ENCODE results near the gene KCNMA1.

KCNMA1 gene

DNA sequence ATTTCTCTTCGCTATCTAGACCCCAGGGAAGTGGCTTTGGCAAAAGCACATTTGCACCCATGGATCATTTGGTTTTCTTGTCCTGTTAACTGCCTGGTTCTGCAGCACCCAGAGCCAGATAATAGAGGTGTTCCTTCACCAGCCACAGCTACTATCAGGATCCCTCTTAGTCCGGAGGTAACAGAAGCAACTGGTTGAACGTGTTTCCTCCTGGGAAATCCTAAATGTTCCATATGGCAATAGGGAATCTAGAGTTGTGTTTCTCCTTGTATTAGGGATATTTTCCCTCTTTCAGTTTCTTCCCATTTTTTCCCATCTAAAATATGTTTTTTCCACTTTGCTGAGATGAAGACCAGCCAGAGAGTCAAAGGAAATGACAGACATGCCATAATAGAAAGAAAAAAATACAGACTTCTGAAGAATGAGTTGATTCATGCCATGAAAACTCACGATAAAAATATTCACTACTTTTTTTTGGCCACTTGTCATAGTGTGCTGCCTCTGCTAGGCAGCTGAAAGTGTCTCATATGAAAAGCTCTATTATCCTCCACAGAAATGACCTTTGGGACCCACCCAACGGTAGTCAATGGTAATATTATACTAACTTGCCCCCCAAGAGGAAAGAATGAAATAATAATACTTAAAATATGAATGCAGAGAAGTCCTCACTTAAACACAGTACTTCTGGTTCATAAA is 472.8 kb downstream of the KCNMA1 start:
- no peak for DNase-seq

DNA sequence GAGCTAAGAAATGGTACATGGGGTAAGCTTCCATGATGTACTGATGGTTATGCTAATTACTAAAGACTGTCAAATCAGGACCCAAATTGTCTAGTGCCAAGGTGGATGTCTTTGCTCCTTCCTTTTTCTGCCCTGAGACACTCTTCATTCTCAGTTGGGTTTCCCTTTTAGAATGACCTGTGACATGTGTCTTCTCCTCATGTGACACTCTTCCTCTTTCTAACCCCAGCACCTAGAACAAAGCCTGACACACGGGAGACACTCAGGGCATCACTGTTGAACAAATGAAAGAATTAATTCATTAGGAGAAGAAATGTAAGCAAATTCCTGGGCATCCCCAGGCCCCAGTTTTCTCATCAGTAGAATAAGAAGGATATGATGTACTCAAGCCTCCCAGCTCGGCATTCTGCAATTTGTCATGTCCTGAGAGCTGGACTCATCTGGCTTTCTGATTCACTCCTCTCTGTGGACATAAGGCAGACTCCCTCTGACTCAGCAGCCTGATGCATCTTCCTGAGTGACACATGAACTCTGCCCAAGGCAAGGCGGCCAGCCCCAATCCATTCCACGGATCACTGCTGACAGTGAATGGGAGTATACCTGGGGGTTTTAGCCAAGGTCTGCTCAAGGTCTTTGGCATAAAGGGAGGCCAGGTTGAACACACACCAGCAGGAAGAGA is 473.8 kb downstream of the KCNMA1 start:
- DNase-seq = no peak

DNA sequence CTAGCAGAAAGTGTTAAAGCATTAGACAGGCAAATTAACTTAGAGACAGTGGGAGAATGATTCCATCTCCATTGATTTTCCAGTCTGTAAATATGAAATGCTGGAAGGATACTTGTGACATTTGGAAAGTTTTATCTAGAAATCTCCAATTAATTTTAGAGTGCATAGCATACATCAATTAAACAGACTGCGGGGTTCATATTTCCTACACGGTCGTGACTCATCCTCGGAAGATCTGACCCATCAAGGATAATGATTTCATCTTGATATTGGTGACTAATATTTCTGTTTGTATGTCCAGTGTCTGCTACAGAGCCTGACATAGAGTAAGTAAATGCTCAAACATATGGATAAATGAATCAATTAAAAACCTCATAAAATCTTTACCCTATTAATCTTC is 474.9 kb downstream of the KCNMA1 start:
- DNase-seq = no peak

DNA sequence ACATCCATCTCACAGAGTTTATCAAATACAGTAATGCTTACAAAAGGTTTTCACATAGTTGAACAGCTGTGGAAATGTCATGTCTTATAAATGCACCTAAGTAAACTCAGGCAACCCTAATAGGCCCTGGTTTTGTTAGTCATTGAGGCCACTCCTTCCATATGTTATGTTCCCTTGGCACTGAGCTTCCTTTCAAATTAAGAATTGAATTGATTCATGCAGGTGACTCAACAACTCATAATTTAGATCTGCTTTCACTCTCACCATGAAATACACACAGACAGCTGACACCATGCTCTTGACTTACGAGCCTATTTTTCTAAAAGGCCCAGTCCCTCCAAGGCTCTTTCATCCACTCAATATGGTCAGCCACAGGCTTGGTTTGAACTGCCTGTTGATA is 476.9 kb downstream of the KCNMA1 start:
- DNase-seq = no peak

DNA sequence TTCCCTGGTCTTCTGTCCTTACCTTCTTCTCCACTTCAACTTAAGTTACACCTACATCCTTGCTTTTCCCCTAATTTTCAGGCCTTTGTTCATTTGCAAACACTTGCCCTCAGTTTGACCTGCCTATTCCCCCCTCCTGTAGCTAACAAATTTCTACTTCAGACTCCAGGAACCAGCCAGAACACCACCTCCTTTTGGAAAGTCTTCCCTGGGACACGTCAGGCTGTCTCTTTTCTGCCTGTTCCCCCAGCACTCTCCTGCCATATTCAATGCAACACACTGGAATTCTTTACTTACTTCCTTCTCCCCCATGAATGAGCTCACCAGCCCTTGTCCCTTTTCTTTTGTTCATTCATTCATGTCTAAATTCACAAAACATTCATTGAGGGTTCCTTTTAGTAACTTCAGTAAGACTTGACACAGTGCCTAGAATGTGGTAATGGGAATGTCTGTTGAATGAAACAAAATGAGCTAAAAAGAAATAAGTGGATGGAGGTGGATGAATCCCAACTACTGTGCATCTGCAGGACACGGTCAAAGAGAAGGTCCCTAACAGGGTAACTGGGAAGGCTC is 478.0 kb downstream of the KCNMA1 start:
- no peak for DNase-seq

DNA sequence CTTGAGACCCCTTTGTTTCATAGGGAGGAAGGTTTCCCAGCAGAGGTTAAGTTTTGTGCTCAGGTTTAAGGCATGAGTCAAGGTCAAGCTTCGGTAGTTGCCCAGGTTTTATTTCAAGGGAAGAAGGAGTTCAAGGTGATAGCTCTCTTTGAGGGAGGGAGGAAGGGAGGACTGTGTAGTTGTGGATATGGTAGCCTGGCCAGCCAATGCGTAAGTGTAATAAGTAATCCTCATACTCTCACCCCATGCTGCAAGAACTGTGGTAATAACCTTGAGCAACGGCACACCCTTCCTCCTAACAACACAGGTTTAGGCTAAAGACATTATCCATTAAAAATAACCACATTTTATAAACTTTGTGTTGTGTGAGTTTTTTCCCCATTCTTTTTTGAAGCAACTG is 478.9 kb downstream of the KCNMA1 start:
- no peak for DNase-seq

DNA sequence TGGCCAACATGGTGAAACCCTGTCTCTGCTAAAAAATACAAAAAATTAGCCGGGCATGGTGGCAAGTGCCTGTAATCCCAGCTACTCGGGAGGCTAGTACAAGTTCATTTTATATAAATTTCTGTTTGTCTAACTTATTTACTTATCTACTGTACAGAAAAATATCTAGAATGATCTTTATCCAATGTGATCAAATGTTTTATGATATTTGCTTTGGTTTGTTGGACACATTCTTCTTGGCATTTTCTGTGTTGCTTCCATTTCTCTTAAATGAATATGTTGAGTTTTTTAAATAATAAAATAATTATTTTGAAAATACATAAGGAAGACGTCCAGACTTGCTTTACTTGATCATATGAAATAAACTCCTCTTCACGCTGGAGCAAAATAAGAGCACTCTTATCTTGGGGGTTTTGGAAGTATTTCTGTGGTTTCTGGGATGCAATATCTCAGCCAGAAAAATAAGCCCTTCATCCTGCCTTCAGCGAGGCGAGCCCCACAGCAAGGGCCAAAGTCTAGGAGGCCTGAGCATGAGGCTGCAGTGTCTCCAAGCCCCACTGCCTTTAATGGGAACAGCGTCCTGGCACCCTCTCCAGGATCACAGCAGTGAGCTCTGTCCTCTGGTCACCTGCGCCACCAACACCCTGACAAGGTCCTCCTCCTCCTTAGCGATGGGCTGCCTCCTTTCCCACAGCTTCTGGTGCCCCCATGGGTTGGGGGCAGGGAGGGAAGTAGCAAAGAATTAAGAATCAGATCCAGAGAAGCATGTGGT is 480.2 kb downstream of the KCNMA1 start:
- no peak for DNase-seq

DNA sequence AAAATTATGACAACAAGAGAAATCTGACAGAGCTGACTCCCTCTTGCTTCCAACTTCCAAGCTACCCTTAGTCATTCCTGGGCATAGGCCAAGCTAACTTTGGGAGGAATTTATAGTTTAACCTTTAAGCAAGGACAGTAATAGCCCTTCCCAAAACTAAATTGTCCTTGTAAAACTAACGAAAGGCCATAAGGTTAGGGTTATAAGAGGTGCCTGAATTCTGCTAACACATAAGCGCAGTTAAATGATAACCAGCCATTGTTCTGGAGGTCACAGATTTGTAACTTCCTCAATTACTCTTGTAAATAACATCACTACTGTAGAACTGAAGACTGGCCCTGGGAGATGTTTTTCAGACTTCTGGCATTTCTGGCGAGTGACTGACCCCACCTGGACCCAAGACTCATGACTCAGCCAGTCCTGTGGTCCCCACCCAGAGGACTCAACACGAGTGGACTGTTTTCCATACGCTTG is 481.2 kb downstream of the KCNMA1 start:
- DNase-seq = no peak

DNA sequence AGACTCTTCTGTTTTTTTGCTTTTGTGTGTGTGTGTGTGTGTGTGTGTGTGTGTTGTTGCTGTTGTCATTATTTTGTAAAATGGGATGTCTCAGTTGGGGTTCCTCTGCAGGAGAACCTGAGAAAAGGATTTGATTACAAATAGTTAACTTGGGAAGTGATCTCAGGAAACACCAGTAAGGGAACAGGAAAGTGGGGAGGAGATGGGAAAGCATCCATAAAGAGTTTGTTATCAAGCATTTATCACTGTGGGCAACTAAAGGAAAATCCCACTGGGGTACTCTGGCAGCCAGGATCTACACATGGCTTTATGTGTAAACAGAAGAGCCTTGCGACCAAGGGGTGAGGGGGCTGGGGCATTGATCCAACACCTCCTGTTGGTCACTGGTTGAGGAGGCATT is 485.4 kb downstream of the KCNMA1 start:
- DNase-seq = no peak

DNA sequence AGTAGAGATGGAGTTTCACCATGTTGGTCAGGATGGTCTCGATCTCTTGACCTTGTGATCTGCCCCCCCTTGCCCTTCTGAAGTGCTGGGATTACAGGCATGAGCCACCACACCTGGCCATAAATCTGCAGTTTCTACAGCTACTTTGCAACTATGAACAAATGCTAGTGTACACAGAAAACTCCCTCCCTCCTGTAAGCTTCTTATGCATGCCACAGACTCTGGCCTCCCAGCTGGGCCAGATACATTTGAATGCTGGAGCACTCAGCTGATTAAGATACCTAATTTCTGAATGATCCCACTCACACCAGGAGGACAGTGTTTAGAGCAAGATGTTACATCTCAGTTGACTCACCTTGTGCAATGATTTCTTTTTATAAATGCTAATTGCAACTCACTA is 486.2 kb downstream of the KCNMA1 start:
- DNase-seq = no peak

DNA sequence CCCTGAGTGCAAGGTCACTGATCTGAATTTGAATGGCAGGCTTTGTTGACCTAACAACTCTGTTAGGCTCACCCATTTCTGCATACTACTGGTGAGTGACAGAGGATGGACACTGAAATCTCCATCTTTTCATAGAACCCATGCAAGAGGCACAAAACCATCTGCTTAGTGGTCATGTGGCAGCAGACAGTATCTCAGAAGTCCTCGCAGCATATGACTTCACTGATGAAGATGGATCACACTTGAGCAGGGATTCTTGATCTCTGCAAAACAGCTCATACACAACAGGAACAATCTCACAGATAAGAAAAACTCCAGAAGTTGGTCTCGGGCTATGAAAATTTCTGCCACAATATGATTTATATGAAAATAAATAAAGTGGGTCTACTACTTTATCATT is 487.9 kb downstream of the KCNMA1 start:
- DNase-seq = no peak

DNA sequence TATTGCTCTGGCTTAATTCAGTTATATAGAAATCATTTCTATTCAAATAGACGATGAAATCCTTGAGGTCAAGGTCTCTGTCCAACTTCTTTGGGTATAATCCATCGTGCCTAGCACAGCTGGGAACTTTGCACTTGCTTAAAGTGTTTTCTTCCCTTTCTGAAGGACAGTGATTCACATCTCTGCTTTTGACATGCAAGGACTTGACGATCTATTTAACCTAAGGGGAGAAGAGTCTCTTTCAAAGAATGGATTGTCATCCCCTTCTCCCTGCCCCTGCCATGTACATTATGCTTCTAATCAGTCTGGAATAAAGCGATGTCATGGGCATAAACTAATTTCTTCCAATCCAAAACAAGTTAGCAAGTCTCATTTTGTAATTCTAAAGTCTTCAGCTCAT is 488.6 kb downstream of the KCNMA1 start:
- no peak for DNase-seq

DNA sequence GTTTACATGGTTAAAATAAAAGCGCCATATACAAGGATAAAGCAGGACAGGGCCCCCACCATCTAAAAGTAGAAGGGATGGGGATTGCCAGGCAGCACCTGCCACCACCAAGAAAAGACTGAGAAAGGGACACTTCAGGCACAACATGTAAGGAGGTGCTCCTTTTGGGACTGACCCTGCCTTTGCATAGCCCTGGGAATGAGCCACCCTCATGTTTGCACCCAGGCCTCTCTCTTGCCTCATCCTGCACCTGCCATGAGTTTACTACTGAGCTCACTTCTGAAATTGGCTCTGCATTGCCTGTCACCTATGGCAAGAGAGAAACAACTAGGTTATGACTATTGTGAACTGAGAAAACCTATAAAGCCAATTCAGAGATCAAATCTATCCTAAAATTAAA is 489.7 kb downstream of the KCNMA1 start:
- no peak for DNase-seq

DNA sequence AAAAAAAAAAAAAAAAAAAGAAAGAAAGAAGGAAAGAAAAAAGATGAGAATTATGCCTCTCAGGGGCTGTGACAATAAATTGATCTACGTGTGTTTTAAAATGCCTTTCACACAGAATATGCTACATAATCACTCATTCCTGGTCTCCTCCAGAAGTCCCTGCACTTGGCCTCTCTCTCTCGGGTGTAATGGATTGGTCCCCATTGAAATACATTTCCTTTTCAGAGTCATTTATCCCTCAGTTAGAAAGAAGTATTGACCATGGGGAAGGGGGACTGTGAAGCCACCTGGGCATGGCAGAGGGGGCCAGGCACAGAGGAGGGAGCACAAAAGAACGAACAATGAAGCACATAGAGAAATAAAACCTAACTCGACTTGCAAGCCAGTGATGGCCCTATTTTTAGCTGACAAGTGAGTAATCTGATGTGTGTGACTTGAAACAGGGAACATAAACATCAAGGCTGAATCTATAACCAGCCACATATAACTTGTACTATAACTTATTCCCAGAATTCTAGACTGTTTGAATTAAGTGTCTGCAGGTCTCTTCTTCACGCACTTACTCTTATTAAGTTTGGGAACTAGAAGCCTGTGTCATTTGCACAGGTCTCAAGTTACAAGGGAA is 490.8 kb downstream of the KCNMA1 start:
- no peak for DNase-seq

DNA sequence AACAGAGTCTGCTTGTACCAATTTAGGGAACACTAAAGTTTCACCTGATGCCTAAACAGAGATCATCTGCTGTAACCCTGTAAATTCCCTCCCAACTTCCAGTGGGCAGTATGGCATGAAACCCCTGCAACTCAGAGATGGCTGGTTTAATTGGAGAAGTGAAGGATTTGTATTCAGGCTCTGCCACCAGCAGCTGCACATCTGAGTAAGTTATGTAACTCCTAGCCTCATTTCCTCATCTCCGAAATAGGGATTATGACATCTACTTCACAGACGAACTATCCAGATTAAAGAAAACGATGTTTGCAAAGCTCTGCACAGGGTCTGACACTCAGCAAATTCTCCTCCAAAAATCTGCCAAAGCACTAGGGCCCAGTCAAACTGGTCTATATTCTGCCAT is 493.0 kb downstream of the KCNMA1 start:
- no peak for DNase-seq

DNA sequence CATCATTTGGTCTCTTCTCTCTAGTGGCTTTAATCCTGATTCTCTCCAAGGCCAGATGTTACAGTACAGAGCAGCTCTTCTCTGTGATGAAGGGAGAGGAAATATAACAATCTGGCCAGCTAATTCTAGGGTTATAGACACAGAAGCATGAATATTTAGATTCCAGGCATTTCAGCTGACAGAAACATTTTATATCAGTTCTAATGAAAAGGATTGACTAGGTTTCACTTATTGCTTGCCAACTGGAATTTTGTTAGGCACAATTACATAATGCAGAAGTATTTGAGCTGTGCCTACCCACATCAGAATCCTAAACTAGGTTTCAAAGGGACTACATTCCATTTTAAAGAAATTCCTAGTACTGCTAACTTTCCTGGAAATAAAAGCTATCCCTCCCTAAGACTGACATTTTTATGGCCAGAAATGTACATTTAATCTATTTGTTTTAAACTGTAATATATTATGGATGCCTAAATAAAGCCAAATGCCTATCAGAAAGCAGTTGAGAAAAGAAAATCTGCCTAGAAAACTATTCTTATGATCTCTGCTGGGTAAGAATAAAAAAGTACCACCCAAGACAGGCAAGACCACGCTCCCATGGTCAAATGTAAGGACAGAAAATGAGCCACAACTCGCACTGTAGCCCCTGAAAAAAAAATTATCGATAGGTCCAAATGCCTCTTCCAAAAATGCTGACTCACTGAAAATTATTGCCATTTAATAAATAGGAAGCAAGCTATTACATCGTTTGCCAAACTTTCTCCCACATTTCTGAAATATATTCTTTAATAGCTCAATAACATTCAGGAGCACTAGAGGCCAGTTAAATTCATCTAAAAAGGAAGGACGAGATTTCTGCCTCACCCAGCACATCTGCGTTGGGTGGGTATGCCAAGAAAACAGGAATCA is 498.1 kb downstream of the KCNMA1 start:
- DNase-seq = no peak

DNA sequence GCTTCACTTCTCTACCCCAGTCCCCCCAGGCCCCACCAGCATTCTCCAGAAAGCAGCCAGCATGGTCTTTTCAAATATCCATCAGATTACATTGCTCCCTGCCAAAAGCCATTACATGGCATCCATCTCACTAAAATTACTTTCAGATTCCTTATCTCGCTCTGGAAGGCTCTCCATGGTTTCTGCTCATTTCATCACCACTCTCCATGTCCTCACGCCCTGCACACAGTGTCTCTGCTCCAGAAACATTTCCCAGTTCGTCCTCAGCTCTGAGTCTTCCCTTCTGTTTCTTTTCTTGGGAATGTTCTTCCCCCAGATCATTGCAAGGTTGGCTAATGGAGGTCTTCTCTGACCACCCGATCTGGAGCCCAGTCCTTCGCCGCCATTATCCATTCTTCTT is 499.1 kb downstream of the KCNMA1 start:
- DNase-seq = no peak

DNA sequence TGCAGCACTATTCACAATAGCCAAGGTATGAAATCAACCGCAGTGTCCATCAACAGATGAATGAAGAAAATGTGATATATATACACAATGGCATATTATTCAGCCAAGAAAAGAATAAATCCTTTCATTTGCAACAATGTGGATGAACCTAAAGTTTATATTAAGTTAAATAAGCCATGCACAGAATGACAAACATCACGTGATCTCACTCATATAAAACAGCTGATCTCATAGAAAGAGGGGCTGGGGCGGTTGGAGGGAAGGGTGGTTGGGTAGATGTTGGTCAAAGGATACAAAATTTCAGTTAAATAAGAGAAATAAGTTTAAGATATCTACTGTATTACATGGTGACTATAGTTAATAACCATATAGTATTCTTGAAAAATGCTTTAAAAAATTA is 502.1 kb downstream of the KCNMA1 start:
- DNase-seq = no peak

DNA sequence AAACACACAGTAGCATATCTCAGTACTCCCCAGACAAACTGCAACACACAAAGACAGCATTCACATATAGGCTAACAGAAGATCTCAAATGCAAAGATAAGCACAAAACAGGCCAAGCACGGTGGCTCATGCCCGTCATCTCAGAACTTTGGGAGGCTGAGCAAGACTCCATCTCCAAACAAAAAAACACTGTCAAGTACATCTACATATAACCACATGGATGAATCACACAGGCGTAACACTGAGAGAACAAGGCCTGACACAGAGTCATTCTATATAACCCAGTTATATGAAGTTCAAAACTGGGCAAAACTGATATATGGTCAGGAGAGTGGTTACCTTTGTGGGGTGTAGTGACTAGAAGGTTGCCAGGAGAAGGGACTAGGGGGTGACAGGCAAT is 506.4 kb downstream of the KCNMA1 start:
- DNase-seq = no peak

DNA sequence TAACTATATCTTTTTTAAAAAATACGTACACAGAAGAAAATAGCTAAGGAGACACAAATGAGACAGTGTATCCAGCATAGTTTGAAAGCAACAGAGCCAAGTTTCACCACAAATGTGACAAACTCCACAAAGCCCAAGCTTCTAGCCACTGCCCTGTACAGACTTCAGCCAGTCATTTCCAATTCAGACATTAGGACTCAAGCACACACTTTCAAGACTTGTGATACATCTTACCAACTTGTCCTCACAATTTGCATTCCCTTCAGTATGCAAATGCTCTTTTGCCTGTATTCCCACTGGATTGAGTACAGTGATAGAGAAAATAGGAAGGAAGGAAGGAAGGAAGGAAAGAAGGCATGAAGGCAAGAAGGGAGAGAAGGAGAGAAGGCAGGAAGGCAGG is 510.4 kb downstream of the KCNMA1 start:
- no peak for DNase-seq

DNA sequence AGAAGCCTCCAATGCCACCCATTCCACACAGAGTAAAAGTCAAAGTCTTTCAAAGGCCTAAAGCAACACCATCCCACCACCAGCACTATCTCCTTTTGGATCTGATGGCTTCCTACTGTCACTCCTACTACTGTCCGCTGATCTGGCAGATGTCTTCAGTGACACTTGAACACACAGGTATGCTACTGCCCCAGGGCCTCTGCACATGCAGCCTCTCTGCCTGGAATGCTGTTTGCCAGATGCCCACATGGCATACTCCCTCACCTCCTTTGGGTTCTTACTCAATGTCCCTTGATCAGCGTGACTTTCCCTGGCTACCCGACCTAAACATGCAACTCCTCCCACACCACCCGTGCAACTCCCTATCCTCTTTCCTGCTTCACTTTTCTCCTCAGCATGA is 512.4 kb downstream of the KCNMA1 start:
- no peak for DNase-seq

DNA sequence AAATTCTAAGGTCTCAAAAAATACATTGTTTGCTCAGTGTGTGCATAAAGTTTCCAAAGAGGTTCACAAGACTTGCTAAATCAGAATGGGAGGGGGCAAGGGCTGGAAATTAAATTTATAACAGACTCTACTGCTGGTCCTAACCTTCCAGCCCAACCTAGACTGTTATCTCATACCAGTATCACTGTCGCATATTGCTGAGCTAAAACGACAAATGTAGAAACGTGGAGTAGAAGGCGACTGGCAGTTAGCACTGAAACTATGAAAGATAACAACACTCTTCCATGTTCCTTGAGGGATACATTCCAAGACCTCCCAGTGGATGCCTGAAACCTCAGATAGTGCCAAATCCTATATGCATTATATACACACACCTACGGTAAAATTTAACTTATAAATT is 514.3 kb downstream of the KCNMA1 start:
- DNase-seq = no peak

Data from left hindlimb (tissue), 1 donor.